Ishikawa (cell line): Measurements from ENCODE around the gene METTL9.

Experiments used
- CEBPB ChIP-seq: IDR thresholded peaks from 2 replicates; pipeline ENCODE4 v1.6.1; 2012
- CREB1 ChIP-seq: IDR thresholded peaks from 2 replicates; pipeline ENCODE4 v1.6.1; 2012; ENCODE audit warnings: low read depth
- EGR1 ChIP-seq: IDR thresholded peaks from 2 replicates; pipeline ENCODE4 v1.6.1; 2012
- FOXM1 ChIP-seq: IDR thresholded peaks from 2 replicates; pipeline ENCODE4 v1.6.1; 2012; ENCODE audit warnings: low read depth, borderline replicate concordance
- NFIC ChIP-seq: IDR thresholded peaks from 2 replicates; pipeline ENCODE4 v1.6.1; 2012
- RAD21 ChIP-seq: IDR thresholded peaks from 2 replicates; pipeline ENCODE4 v1.6.1; 2012; ENCODE audit warnings: low read depth
- TAF1 ChIP-seq: IDR thresholded peaks from 2 replicates; pipeline ENCODE4 v1.6.1; 2012; ENCODE audit warnings: low read depth, mild to moderate bottlenecking
- TCF12 ChIP-seq: IDR thresholded peaks from 2 replicates; pipeline ENCODE4 v1.6.1; 2012; ENCODE audit warnings: low read depth
- TEAD4 ChIP-seq: IDR thresholded peaks from 2 replicates; pipeline ENCODE4 v1.6.1; 2012
- ZBTB7A ChIP-seq: IDR thresholded peaks from 2 replicates; pipeline ENCODE4 v1.6.1; 2012; ENCODE audit warnings: low read depth
- TF ChIP-seq, protein P1 (sequence below): IDR thresholded peaks from 2 replicates; pipeline ENCODE4 v1.6.1; 2012; ENCODE audit warnings: low read depth, mild to moderate bottlenecking
- TF ChIP-seq, protein P2 (sequence below): IDR thresholded peaks from 2 replicates; pipeline ENCODE4 v1.6.1; 2012
- TF ChIP-seq, protein P3 (sequence below): IDR thresholded peaks from 2 replicates; pipeline ENCODE4 v1.6.1; 2012

DNA sequence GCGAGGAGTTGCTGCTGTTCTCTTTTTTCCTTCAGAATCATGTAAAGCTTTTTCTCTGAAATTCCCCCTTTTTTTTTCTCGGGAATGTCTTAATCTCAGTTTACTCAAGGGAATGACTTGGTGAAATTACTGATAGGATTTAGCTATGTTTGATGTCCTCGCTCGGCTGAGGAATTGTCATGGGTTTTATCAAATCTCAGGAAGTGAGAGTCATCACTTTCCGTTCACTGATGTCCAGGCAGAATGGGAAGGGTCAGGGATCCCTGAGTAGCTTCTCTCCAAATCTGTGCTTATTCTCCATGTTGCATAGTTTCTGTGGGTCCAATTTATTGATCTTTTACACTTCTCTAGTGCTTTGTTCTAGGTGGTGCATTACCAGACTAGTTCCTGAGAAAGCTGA is 46.7 kb downstream of the METTL9 start:
- TF ChIP-seq, protein P1, sequence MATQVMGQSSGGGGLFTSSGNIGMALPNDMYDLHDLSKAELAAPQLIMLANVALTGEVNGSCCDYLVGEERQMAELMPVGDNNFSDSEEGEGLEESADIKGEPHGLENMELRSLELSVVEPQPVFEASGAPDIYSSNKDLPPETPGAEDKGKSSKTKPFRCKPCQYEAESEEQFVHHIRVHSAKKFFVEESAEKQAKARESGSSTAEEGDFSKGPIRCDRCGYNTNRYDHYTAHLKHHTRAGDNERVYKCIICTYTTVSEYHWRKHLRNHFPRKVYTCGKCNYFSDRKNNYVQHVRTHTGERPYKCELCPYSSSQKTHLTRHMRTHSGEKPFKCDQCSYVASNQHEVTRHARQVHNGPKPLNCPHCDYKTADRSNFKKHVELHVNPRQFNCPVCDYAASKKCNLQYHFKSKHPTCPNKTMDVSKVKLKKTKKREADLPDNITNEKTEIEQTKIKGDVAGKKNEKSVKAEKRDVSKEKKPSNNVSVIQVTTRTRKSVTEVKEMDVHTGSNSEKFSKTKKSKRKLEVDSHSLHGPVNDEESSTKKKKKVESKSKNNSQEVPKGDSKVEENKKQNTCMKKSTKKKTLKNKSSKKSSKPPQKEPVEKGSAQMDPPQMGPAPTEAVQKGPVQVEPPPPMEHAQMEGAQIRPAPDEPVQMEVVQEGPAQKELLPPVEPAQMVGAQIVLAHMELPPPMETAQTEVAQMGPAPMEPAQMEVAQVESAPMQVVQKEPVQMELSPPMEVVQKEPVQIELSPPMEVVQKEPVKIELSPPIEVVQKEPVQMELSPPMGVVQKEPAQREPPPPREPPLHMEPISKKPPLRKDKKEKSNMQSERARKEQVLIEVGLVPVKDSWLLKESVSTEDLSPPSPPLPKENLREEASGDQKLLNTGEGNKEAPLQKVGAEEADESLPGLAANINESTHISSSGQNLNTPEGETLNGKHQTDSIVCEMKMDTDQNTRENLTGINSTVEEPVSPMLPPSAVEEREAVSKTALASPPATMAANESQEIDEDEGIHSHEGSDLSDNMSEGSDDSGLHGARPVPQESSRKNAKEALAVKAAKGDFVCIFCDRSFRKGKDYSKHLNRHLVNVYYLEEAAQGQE, result no peak
- TF ChIP-seq FOXM1 (no peak), TAF1 (no peak), EGR1 (no peak), TCF12 (no peak), CREB1 (no peak), NFIC (no peak), RAD21 (no peak), ZBTB7A (no peak), CEBPB (no peak), TEAD4 (no peak)
- TF ChIP-seq, protein P2, sequence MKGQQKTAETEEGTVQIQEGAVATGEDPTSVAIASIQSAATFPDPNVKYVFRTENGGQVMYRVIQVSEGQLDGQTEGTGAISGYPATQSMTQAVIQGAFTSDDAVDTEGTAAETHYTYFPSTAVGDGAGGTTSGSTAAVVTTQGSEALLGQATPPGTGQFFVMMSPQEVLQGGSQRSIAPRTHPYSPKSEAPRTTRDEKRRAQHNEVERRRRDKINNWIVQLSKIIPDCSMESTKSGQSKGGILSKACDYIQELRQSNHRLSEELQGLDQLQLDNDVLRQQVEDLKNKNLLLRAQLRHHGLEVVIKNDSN, result no peak
- TF ChIP-seq, protein P3, sequence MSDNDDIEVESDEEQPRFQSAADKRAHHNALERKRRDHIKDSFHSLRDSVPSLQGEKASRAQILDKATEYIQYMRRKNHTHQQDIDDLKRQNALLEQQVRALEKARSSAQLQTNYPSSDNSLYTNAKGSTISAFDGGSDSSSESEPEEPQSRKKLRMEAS, result no peak
